ENCODE data around the gene PCDH8. TPM values are rescaled to one million over a fixed set of nuclear protein-coding genes. Genes with fewer than 3 reads are reported as not detected.
"Not testable (repeated sequence)": the region's sequence is repeated elsewhere in the genome, so short reads cannot be mapped to it uniquely, and the experiment has no call there.

The PCDH8 gene
- total RNA-seq, 1 experiment from 2014 or later = not detected

GRCh38 chr13:52833296-52833875 lies 15.1 kb downstream of the PCDH8 start:
- in situ Hi-C loops (cut with HindIII; ENCODE audit: low pct_unique_long_range_greater_than_20kb, low sequenced_read_pairs) = no loop called here
- DNase-seq (ENCODE audit: low read depth) = no peak

GRCh38 chr13:52832313-52832712 lies 16.1 kb downstream of the PCDH8 start:
- in situ Hi-C loops (cut with HindIII; ENCODE audit: low pct_unique_long_range_greater_than_20kb, low sequenced_read_pairs) = no loop called here
- no peak for DNase-seq (ENCODE audit: low read depth)

- DNase-seq (ENCODE audit: low read depth) = peak; percentile 19
- in situ Hi-C loops (cut with HindIII; ENCODE audit: low pct_unique_long_range_greater_than_20kb, low sequenced_read_pairs) = no loop called here
Measured at GRCh38 chr13:52830946-52831345, 17.5 kb downstream of the PCDH8 start.

- in situ Hi-C loops (cut with HindIII; ENCODE audit: low pct_unique_long_range_greater_than_20kb, low sequenced_read_pairs) = no loop called here
- DNase-seq (ENCODE audit: low read depth) = no peak
Measured at GRCh38 chr13:52827839-52828238, 20.6 kb downstream of the PCDH8 start.

GRCh38 chr13:52817886-52818285 lies 30.6 kb downstream of the PCDH8 start:
- in situ Hi-C loops (cut with HindIII; ENCODE audit: low pct_unique_long_range_greater_than_20kb, low sequenced_read_pairs); DNase-seq (ENCODE audit: low read depth): not testable (repeated sequence)

DNA sequence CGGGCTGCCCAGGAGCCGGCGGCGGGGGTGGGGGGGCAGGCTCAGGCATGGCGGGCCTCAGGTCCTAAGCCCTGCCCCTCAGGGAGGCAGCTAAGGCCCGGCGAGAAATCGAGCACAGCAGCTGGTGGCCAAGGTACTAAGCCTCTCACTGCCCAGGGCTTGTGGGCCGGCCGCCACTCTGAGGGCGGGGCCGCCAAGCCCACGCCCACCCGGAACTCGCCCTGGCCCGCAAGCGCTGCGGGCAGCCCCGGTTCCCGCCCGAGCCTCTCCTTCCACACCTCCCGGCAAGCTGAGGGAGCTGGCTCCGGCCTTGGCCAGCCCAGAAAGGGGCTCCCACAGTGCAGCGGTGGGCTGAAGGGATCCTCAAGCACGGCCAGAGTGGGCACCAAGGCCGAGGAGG lies 33.1 kb downstream of the PCDH8 start:
- no peak for DNase-seq (ENCODE audit: low read depth)
- in situ Hi-C loops (cut with HindIII; ENCODE audit: low pct_unique_long_range_greater_than_20kb, low sequenced_read_pairs) = no loop called here

DNA sequence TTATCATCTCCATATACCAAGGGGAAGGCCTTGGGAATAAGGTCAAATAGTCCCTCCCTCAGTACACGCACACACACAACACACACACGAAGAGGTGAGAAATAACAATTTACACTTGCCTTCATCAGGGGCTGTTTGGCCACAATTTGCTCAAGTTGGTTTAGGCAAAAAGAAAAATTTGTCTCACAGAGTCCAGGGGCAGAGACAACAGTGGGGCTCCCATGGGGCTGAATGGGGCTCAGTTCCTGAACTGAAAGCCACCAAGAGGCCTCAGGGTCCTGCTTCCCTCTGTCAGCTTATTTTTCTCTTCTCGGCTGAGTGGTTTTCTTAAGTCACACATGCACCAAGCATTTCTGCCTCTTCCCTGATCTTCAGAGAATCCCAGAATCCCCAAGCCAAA lies 35.5 kb downstream of the PCDH8 start:
- in situ Hi-C loops (cut with HindIII; ENCODE audit: low pct_unique_long_range_greater_than_20kb, low sequenced_read_pairs) = no loop called here
- no peak for DNase-seq (ENCODE audit: low read depth)

- in situ Hi-C loops (cut with HindIII; ENCODE audit: low pct_unique_long_range_greater_than_20kb, low sequenced_read_pairs) = no loop called here
- no peak for DNase-seq (ENCODE audit: low read depth)
Measured at GRCh38 chr13:52811841-52812240, 36.6 kb downstream of the PCDH8 start.

- in situ Hi-C loops (cut with HindIII; ENCODE audit: low pct_unique_long_range_greater_than_20kb, low sequenced_read_pairs) = no loop called here
- DNase-seq (ENCODE audit: low read depth) = no peak
Measured at GRCh38 chr13:52810526-52810925, 37.9 kb downstream of the PCDH8 start.

GRCh38 chr13:52810011-52810410 lies 38.4 kb downstream of the PCDH8 start:
- no peak for DNase-seq (ENCODE audit: low read depth)
- in situ Hi-C loops (cut with HindIII; ENCODE audit: low pct_unique_long_range_greater_than_20kb, low sequenced_read_pairs) = no loop called here

- peak; percentile 85 for DNase-seq (ENCODE audit: low read depth)
- in situ Hi-C loops (cut with HindIII; ENCODE audit: low pct_unique_long_range_greater_than_20kb, low sequenced_read_pairs) = no loop called here
Measured at GRCh38 chr13:52809310-52809769, 39.1 kb downstream of the PCDH8 start.

DNA sequence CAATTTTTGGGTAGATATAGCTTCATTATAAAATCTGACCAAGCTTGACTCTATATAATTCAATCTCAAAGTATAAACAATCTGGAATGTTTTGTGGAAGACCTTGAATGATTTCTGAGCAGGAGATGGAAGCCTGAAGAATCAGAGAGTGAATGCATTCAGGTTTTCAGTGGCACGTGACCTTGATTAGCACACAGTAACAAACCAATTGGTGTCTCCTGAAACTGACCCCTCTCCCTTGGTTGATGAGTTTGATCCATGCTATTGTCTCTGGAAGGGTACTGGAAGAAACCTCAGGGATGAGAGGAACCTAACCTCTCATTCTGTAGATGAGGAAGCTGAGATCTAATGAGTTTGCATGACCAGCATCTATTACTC lies 39.6 kb downstream of the PCDH8 start:
- in situ Hi-C loops (cut with HindIII; ENCODE audit: low pct_unique_long_range_greater_than_20kb, low sequenced_read_pairs) = no loop called here
- no peak for DNase-seq (ENCODE audit: low read depth)

DNA sequence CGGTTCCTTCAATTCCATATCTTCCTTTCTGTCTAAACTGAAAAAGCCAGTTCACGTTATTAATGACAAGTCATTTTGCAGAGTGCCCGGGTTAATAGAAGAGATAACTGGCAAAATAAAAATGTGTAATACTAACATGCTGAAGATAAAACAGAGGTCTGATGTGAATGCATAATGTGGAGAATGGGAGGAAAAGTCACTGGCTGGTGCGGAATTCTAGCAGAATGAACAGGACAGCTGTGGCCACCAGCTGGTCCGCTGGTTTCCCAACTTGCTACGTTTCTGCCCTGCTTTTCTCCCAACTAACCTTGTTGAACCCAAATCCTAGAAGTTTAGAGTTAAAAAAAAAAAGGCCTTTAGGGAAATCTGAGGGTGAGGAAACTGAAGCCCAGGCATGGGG lies 42.4 kb downstream of the PCDH8 start:
- in situ Hi-C loops (cut with HindIII; ENCODE audit: low pct_unique_long_range_greater_than_20kb, low sequenced_read_pairs) = no loop called here
- no peak for DNase-seq (ENCODE audit: low read depth)

GRCh38 chr13:52804202-52804641 lies 44.2 kb downstream of the PCDH8 start:
- DNase-seq (ENCODE audit: low read depth) = no peak
- in situ Hi-C loops (cut with HindIII; ENCODE audit: low pct_unique_long_range_greater_than_20kb, low sequenced_read_pairs) = no loop called here

DNA sequence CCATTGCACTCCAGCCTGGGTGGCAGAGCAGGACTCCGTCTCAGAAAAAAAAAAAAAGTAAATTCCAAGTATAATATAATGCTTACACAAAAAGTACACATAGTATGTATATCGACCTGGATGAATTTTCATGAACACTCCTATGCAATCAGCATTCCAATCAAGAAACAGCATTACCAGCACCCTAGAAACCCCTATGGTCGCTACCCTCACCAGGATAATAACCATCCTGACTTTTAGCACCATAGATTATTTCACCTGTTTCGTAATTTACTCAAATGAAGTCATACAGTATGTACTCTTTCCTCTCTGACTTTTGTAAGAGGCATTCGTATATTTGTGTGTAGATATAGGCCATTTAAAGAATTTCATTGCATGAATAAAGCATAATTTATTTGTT lies 47.6 kb downstream of the PCDH8 start:
- DNase-seq (ENCODE audit: low read depth) = no peak
- in situ Hi-C loops (cut with HindIII; ENCODE audit: low pct_unique_long_range_greater_than_20kb, low sequenced_read_pairs) = no loop called here

DNA sequence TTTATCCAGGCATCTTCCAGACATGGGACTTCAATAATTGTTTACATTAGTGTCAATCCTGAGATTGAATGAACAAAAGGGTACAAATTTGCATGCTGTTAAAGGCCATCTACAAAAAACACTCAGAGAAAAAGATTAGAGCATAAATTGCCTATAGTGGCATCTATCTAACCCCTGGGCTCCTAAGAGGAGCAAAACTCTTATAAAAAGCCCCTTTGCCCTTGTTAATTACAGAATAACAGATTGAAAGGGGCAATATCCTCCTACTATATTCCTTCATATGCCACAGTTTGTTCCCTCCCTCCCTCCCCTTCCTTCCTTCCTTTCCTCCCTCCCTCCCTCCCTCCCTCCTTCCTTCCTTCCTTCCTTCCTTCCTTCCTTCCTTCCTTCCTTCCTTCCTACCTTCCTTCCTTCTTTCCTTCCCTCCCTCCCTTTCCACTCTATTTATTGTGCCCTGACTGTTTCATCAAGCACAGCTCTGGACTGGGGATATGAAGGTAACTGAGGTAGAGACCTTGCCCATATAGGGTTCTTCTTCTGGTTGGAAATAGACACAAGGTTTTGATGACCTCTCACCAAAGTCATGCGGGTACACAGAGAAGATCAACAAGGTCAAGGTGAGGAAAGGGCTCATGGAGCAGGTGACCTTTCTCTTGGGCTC lies 49.5 kb downstream of the PCDH8 start:
- DNase-seq (ENCODE audit: low read depth) = no peak
- in situ Hi-C loops (cut with HindIII; ENCODE audit: low pct_unique_long_range_greater_than_20kb, low sequenced_read_pairs) = no loop called here

- no peak for DNase-seq (ENCODE audit: low read depth)
- in situ Hi-C loops (cut with HindIII; ENCODE audit: low pct_unique_long_range_greater_than_20kb, low sequenced_read_pairs) = no loop called here
Measured at GRCh38 chr13:52797176-52797575, 51.3 kb downstream of the PCDH8 start.

GRCh38 chr13:52794589-52794988 lies 53.9 kb downstream of the PCDH8 start:
- no peak for DNase-seq (ENCODE audit: low read depth)
- in situ Hi-C loops (cut with HindIII; ENCODE audit: low pct_unique_long_range_greater_than_20kb, low sequenced_read_pairs) = no loop called here

DNA sequence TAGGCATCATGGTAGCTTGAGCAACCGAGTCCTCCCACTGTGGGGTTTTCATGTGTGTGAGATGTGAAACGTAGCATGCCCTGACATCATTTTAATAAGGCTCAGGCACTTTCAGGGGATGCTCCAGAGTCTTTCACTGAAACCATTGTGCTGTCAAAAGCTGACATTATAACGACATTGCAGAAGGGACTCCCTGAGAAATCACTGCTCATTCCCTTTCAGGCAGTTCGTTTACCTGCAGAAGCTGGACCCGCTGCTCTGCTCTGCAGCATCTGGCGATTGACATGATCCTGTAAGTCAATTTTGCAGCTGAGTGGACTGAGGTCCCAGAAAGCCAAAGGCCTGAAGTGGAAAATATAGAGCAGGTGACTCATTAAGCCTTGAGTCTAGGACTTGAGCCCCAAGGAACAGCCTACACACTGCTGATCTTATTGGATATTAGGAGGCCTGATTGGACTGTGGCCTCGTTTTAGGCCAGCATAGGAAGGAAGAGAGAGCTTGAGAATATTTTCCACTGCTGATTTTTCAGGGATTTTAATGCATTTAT lies 54.9 kb downstream of the PCDH8 start:
- no peak for DNase-seq (ENCODE audit: low read depth)
- in situ Hi-C loops (cut with HindIII; ENCODE audit: low pct_unique_long_range_greater_than_20kb, low sequenced_read_pairs) = no loop called here

Measured in Caki2 (cell line).